HepG2 (cell line): ENCODE measurements around the gene DOCK3. TPM values are rescaled to one million over a fixed set of nuclear protein-coding genes. Genes with fewer than 3 reads are reported as not detected.

Experiments
- ATAC-seq: fragments of 200-7000 bp; cut with Tn5 transposase; 3 replicates; pipeline ENCODE4 v1.9.1; 2020; ENCODE audit warnings: mild to moderate bottlenecking, moderate library complexity
- BruUV-seq: library from RNA; stranded (reverse); fragments of 400-500 nt; replicated peaks from 2 replicates; lab custom pipeline; 2021; lab: Mats Ljungman, UMichigan
- CTCF ChIA-PET: fragments of 300-600 bp; formaldehyde crosslinking; extraction: SDS; loops from one replicate; lab custom pipeline; 2021; ENCODE audit warnings: low total read pairs, inconsistent platforms, low intra/inter-chr PET ratio; lab: Yijun Ruan, JAX
- POLR2A ChIA-PET: fragments of 350-600 bp; sonication (Branson Sonifier 250); formaldehyde crosslinking; loops from one replicate; lab custom pipeline; 2020; ENCODE audit warnings: antibody characterized with exemption, inconsistent platforms; lab: Yijun Ruan, JAX
- DNase-seq: peaks from one replicate; pipeline ENCODE4 v3.0.0-alpha.2; 2015; ENCODE audit warnings: low spot score
- FAIRE-seq: peaks from 3 replicates; lab custom pipeline; 2011; peaks lifted over from hg19 to GRCh38; lab: Jason Lieb, UNC
- H2AFZ ChIP-seq: one replicate; pipeline ENCODE4 v1.6.1; 2011; ENCODE audit warnings: low read length, inconsistent platforms
- H3K27ac ChIP-seq: fragments of 300-600 bp; 3 replicates; pipeline ENCODE4 v1.8.0; 2011; ENCODE audit warnings: mixed run types, mild to moderate bottlenecking, mixed read lengths, low read length, inconsistent platforms; ENCODE audit not compliant: insufficient read depth; ENCODE audit errors: extremely low read length
- H3K27me3 ChIP-seq, 2 experiments: fragments of 200-600 bp in 1 of 2; 2 replicates in 1 of 2; 3 replicates in 1 of 2; pipeline versions ENCODE4 v1.6.0 to v1.8.0; 2011; ENCODE audit warnings: low read length in 2 of 2, mild to moderate bottlenecking in 2 of 2, moderate library complexity in 2 of 2, inconsistent platforms in 1 of 2; ENCODE audit not compliant: insufficient read depth in 2 of 2, control insufficient read depth in 1 of 2
- H3K36me3 ChIP-seq, 2 experiments: fragments of 200-600 bp in 1 of 2; replicated peaks in 1 of 2; 2 replicates in 1 of 2; 3 replicates in 1 of 2; pipeline versions ENCODE4 v1.5.1 to v1.8.0; 2011; ENCODE audit warnings: low read length in 2 of 2, inconsistent platforms in 1 of 2; ENCODE audit not compliant: insufficient read depth in 2 of 2, control insufficient read depth in 1 of 2
- H3K4me1 ChIP-seq: 2 replicates; pipeline ENCODE4 v1.5.1; 2012; ENCODE audit warnings: low read length, inconsistent platforms; ENCODE audit not compliant: insufficient read depth
- H3K4me2 ChIP-seq: 2 replicates; pipeline ENCODE4 v1.6.0; 2011; ENCODE audit warnings: low read depth, low read length, inconsistent platforms
- H3K4me3 ChIP-seq, 3 experiments: fragments of 200-600 bp in 1 of 3; sonication (generic), shearing (Covaris generic) in 1 of 3; replicated peaks in 1 of 3; 2 replicates each; pipeline ENCODE4 v1.5.1; 2011 to 2016; ENCODE audit warnings: low read length in 3 of 3, inconsistent platforms in 2 of 3, low read depth in 2 of 3, mild to moderate bottlenecking in 2 of 3, control low read depth in 1 of 3, mixed read lengths in 1 of 3; ENCODE audit not compliant: insufficient read depth in 1 of 3
- H3K79me2 ChIP-seq: one replicate; pipeline ENCODE4 v1.6.1; 2011; ENCODE audit warnings: low read length, inconsistent platforms; ENCODE audit not compliant: insufficient read depth
- H3K9ac ChIP-seq: 2 replicates; pipeline ENCODE4 v1.6.0; 2011; ENCODE audit warnings: mild to moderate bottlenecking, low read depth, low read length, inconsistent platforms; ENCODE audit not compliant: insufficient read depth
- H3K9me3 ChIP-seq: 2 replicates; pipeline ENCODE4 v1.5.1; 2012; ENCODE audit warnings: mild to moderate bottlenecking, low read length
- H4K20me1 ChIP-seq: 2 replicates; pipeline ENCODE4 v1.6.0; 2011; ENCODE audit warnings: inconsistent platforms, mild to moderate bottlenecking, low read length, moderate library complexity; ENCODE audit not compliant: insufficient read depth
- ARHGAP35 ChIP-seq: sonication (generic); formaldehyde crosslinking; IDR thresholded peaks from 2 replicates; pipeline ENCODE4 v1.9.0; 2022; ENCODE audit warnings: mild to moderate bottlenecking, inconsistent platforms, moderate library complexity, missing genetic modification reagents, borderline replicate concordance
- KDM6A ChIP-seq: IDR thresholded peaks from 2 replicates; pipeline ENCODE4 v1.6.1; 2016; ENCODE audit warnings: low read depth
- KLF16 ChIP-seq, 2 experiments: sonication (generic) in 1 of 2; formaldehyde crosslinking in 1 of 2; IDR thresholded peaks; 2 replicates each; pipeline versions ENCODE4 v1.6.1 to v1.8.0; 2016 to 2023; ENCODE audit warnings: missing genetic modification reagents in 2 of 2, missing compliant biosample characterization in 1 of 2
- MAFF ChIP-seq: IDR thresholded peaks from 2 replicates; pipeline ENCODE4 v1.6.1; 2011; ENCODE audit warnings: low read depth, low read length, improper control_type of control experiment
- NCOR1 ChIP-seq: fragments of 200-600 bp; sonication (generic); IDR thresholded peaks from 2 replicates; pipeline ENCODE4 v1.7.0; 2017; ENCODE audit warnings: antibody characterized with exemption, low read length, borderline replicate concordance
- NR3C1 ChIP-seq: sonication (generic); formaldehyde crosslinking; IDR thresholded peaks from 2 replicates; pipeline ENCODE4 v1.4.0; 2020; ENCODE audit warnings: missing genetic modification reagents
- RFX5 ChIP-seq: IDR thresholded peaks from 2 replicates; pipeline ENCODE4 v1.6.1; 2011; ENCODE audit warnings: low read depth, low read length, improper control_type of control experiment
- SMARCC2 ChIP-seq: fragments of 450-650 bp; IDR thresholded peaks from 2 replicates; pipeline ENCODE4 v1.6.1; 2017; ENCODE audit warnings: antibody characterized with exemption, mild to moderate bottlenecking
- ZNF124 ChIP-seq: sonication (generic); formaldehyde crosslinking; IDR thresholded peaks from 2 replicates; pipeline ENCODE4 v1.4.0; 2020; ENCODE audit warnings: missing genetic modification reagents
- ZNF83 ChIP-seq: sonication (generic); formaldehyde crosslinking; IDR thresholded peaks from 2 replicates; pipeline ENCODE4 v1.4.0; 2020; ENCODE audit warnings: missing genetic modification reagents, mild to moderate bottlenecking, borderline replicate concordance
- ZSCAN9 ChIP-seq: IDR thresholded peaks from 2 replicates; pipeline ENCODE4 v1.6.1; 2016; ENCODE audit warnings: borderline replicate concordance
- WGBS: methylation state at CpG from one replicate; pipeline ENCODE4 v1.1.6; 2017; ENCODE audit warnings: low lambda C conversion rate; 5-methylcytosine and 5-hydroxymethylcytosine counted together
- in situ Hi-C: cut with HindIII; loops from 2 replicates; pipeline ENCODE4 v1.10.0; 2017; ENCODE audit warnings: low pct_unique_long_range_greater_than_20kb; ENCODE audit not compliant: extremely low pct_ligation_motif_present
- intact Hi-C: fragments of 100-400 bp; cut with micrococcal nuclease; formaldehyde crosslinking; loops from one replicate; pipeline ENCODE4 v1.10.0; 2022; ENCODE audit not compliant: unreplicated experiment
- polyA plus RNA-seq, 8 experiments: library from polyadenylated mRNA; depleted of rRNA in 3 of 8; stranded (reverse) in 7 of 8; unstranded in 1 of 8; fragments of >200 nt; fragmentation: Illumina TruSeq in 4 of 8; extraction: Trizol in 4 of 8; gene quantifications; 2 replicates each; pipeline versions ENCODE4 v1.2.1 to v1.2.3, GENCODE V29; 2011 to 2016; ENCODE audit warnings: low read depth in 4 of 8, missing spikeins in 1 of 8, mixed read lengths in 1 of 8; ENCODE audit not compliant: insufficient read depth in 1 of 8
- total RNA-seq, 5 experiments: library from RNA; depleted of rRNA; stranded (reverse); fragments of >200 nt; fragmentation: Illumina TruSeq; extraction: Trizol; gene quantifications; 2 replicates each; pipeline ENCODE4 v1.2.3, GENCODE V29; 2016; ENCODE audit warnings: low read depth in 1 of 5
- TF ChIP-seq, protein P1 (sequence below): sonication (generic); formaldehyde crosslinking; IDR thresholded peaks from 2 replicates; pipeline ENCODE4 v1.8.0; 2022; ENCODE audit warnings: mild to moderate bottlenecking, missing genetic modification reagents
- TF ChIP-seq, protein P2 (sequence below): sonication (generic); formaldehyde crosslinking; IDR thresholded peaks from 2 replicates; pipeline ENCODE4 v1.8.1; 2022; ENCODE audit warnings: low read depth, mild to moderate bottlenecking, missing genetic modification reagents

DOCK3 gene
- total and polyA plus RNA-seq, 2 of the 13 experiments (the other 11 are each of a cell fraction or from before 2014, with no cell fraction given): not detected

DNA sequence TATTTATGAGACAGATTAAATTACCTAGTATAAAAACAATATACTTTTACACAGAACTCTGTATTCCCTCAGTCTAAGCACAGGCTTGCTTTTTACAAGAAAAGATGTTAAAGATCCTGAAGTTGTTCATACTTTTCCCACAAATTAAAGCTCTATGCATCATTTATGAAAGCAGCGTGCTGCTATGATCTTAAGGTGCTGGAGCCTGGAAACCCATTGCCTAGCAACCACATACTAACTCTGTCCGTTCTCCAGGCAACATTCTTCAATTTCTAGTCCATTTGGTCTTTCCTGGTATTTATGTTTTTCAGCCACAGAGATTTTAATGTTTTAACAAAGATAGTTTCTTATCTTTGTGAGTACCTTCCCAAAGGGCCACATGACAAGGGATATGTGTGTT, 312.0 kb downstream of the DOCK3 start:
- Histone ChIP-seq H3K4me1 (no peaks in the 10 kb centered on the region), H3K4me2 (no peak overlapping the region), H3K4me3 (no peak overlapping the region), H3K27me3 (peaks cover 0 to 3% of the 10 kb centered on the region in 2 experiments; a peak in 3 of 5 replicates), H4K20me1 (no peaks in the 10 kb centered on the region), H2AFZ (no peak overlapping the region), H3K9me3 (peaks cover 11% of the 10 kb centered on the region; the same call in 1 of the 2 replicates), H3K36me3 (no peaks in the 10 kb centered on the region), H3K79me2 (no peaks in the 10 kb centered on the region), H3K9ac (no peak overlapping the region), H3K27ac (no peak overlapping the region)
- DNase-seq: no peak
- intact Hi-C loops: no loop called here
- in situ Hi-C loops: no loop called here
- no TSS peak for BruUV-seq
- ATAC-seq: no peak
- POLR2A ChIA-PET: no interaction called here
- TF ChIP-seq, protein P1, sequence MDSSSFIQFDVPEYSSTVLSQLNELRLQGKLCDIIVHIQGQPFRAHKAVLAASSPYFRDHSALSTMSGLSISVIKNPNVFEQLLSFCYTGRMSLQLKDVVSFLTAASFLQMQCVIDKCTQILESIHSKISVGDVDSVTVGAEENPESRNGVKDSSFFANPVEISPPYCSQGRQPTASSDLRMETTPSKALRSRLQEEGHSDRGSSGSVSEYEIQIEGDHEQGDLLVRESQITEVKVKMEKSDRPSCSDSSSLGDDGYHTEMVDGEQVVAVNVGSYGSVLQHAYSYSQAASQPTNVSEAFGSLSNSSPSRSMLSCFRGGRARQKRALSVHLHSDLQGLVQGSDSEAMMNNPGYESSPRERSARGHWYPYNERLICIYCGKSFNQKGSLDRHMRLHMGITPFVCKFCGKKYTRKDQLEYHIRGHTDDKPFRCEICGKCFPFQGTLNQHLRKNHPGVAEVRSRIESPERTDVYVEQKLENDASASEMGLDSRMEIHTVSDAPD (CRISPR knock-in tag): no peak
- TF ChIP-seq KDM6A (CRISPR knock-in tag) (no peak), SMARCC2 (no peak), NCOR1 (no peak), ZNF124 (no peak), NR3C1 (no peak), RFX5 (no peak), ZNF83 (CRISPR knock-in tag) (no peak), ZSCAN9 (CRISPR knock-in tag) (no peak), KLF16 (CRISPR knock-in tag; IDR thresholded peaks at IDR 0.05) (no peak), MAFF (no peak), ARHGAP35 (CRISPR knock-in tag) (no peak)
- TF ChIP-seq, protein P2, sequence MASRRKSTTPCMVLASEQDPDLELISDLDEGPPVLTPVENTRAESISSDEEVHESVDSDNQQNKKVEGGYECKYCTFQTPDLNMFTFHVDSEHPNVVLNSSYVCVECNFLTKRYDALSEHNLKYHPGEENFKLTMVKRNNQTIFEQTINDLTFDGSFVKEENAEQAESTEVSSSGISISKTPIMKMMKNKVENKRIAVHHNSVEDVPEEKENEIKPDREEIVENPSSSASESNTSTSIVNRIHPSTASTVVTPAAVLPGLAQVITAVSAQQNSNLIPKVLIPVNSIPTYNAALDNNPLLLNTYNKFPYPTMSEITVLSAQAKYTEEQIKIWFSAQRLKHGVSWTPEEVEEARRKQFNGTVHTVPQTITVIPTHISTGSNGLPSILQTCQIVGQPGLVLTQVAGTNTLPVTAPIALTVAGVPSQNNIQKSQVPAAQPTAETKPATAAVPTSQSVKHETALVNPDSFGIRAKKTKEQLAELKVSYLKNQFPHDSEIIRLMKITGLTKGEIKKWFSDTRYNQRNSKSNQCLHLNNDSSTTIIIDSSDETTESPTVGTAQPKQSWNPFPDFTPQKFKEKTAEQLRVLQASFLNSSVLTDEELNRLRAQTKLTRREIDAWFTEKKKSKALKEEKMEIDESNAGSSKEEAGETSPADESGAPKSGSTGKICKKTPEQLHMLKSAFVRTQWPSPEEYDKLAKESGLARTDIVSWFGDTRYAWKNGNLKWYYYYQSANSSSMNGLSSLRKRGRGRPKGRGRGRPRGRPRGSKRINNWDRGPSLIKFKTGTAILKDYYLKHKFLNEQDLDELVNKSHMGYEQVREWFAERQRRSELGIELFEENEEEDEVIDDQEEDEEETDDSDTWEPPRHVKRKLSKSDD (CRISPR knock-in tag): no peak
- WGBS: 2% methylated on average over 2 of the region's 2 CpGs
- CTCF ChIA-PET: no interaction called here
- no peak for FAIRE-seq
